Measurements from ENCODE around the gene PRKAG2.

The PRKAG2 gene

GRCh38 chr7:151506901-151507382, 370.0 kb downstream of the PRKAG2 start:
- Mint-ChIP-seq H3K27me3 (no peaks in the 10 kb centered on the region), H3K36me3 (peaks cover 0 to 15% of the 10 kb centered on the region in 2 donors), H3K9me3 (no peaks in the 10 kb centered on the region), H3K4me1 (peaks cover 24 to 63% of the 10 kb centered on the region in 2 donors), H3K27ac (no peak overlapping the region), H3K4me3 (no peak overlapping the region)
- ATAC-seq (replicated peaks) = no peak
- DNase-seq = no peak

Measured in stimulated activated naive B cell treated with anti-CD40 and anti-IgM and Interleukin-4, amounts not matched to agents 10 μg/mL and 1 μg/mL and 100 μg/mL, for 72 hours (primary cell).